HG03520 (cell line): ENCODE results near the gene EVI2B.
"Not testable (repeated sequence)": the region's sequence is repeated elsewhere in the genome, so short reads cannot be mapped to it uniquely, and the experiment has no call there.

Experiments
- ATAC-seq: cut with Tn5 transposase; IDR thresholded peaks from one replicate; pipeline ENCODE4 v1.9.1; 2021; ENCODE audit warnings: mild to moderate bottlenecking, moderate library complexity; ENCODE audit not compliant: unreplicated experiment

Gene EVI2B

DNA sequence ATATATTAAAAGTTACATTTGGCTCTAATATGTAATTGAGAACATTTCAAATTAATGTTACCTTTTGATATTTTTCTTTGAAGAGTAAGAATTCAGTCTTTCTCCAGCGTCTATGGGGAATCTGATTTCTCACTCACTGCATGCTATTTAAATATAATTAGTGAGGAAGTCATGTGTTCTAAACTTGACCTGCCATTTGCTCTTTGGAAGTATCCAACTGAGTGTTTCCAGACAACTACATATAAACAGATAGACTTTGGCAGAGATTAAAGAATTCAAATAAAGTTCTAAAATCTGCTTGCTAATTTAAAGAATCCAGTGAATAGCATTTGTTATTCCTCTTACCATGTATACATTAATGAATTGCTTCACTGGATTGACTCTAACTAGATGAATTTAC is 40.3 kb downstream of the EVI2B start:
- ATAC-seq: no peak

DNA sequence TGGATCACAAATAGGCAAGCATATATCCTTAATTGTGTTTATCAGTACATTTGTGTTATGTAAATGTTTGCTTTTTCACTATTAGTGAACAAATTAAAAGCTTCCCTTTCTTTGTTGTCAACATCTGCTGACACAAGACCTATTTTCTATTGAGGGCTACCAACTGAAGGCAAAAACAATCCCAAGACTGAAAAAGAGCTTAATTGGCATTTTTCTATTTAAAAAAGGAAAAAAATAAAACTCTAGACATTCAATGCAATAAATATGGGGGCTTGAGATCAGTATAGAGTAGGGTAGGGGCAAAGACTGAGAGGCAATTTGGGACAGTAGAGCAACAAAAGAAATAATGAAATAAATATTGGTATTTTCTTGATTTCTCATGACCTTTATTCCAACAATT is 41.1 kb downstream of the EVI2B start:
- ATAC-seq: no peak

DNA sequence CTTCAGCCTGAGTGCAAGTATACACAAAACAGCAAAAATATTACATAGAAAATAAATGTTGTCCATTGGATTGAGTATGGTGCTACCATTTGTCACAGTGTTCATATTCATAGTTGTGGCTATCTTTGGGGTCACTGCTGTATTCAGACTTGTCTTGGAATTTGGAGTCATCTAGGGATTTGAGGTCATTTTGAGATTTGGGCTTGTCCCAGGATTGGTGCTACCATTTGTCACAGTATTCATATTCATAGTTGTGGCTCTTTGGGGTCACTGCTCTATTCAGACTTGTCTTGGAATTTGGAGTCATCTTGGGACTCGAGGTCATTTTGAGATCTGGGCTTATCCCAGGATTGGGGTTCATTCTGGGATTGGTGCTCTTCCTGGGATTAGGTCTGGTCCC is 41.6 kb downstream of the EVI2B start:
- ATAC-seq: no peak

DNA sequence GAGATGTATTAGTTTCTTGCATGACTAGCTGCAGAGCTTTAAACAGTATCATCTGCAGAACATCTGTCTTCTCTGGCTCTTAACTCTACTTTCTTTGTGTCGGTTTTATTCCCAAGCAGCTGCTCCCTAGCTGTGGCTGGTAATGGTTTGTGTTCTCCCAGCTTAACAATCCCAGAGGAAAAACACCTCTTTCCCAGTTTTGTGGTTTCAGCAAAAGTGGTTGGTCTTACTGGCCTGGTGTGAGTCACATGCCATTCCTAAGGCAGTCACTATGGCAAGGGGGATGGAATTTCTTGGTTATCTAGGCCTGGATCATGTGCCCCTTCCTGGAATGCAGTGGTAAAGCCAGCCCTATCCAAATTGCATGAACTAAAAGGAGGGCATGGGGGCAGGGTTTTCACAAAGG is 44.3 kb downstream of the EVI2B start:
- no peak for ATAC-seq

DNA sequence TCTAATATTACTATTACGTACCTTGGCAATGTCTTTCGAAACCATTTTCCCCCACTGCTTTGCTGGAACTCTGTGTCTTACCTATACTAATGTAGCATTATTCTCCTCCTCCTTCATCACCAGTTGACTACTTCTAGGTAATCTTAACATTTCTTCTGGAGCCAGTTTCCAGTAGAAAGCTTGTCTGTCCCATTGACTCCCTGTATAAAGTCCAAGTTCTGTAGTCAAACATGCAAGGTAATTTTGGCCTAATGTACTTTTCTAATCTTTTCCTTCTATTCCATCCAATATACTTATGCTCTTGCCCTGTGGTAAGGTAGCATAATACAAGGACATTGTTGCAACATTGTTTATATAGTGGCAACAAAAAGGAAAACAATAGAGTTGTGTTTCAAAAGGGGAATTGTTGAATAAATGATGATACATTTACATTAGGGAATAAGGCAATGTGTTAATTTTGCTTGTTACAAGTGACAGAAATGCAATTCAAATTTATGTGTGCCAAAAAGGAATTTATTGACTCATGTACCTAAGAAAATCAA is 44.7 kb downstream of the EVI2B start:
- ATAC-seq: no peak

DNA sequence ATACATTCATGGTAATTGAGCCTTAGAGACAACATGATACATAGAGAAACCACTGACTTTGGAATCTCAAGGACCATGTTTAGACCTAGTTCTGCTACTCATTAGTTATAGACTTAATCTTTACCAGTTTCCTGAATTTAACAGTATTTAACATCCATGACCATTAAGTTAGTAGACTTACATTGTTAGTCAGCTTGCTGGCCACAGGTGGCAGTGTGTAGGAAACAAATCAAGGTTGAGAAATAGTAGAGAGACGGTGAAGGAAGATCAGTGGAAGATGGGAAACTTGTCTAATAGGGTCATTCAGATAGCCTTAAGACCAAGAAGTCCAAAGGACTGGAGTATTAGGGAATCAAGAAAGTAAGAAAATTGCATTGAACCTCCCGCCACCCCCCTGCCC is 47.8 kb downstream of the EVI2B start:
- no peak for ATAC-seq

DNA sequence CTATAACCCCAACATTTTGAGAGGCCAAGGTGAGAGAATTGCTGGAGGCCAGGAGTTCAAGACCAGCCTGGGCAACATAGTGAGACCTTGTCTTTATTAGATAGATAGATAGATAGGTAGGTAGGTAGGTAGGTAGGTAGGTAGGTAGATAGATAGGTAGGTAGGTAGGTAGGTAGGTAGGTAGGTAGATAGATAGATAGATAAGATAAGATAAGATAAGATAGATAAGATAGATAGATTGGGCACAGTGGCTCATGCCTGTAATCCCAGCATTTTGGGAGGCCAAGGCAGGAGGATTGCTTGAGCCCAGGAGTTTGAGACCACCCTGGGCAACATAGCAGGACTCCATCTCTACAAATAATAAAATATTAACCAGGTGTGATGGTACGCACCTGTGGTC is 50.9 kb downstream of the EVI2B start:
- not testable (repeated sequence) for ATAC-seq

DNA sequence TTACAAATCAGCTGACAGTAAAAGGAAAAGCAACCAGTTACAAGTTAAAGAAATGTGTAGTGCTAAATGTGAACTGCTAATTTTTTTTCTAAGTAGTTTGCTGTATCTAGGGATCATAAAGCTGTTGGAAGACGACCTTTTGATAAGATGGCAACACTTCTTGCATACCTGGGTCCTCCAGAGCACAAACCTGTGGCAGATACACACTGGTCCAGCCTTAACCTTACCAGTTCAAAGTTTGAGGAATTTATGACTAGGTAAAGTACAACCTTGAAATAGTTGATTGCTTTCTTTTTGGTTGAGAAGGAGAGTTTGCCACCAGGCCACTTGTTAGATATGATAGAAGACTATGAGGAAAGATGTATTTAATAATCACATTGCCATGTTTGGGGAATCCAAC is 52.3 kb downstream of the EVI2B start:
- no peak for ATAC-seq

DNA sequence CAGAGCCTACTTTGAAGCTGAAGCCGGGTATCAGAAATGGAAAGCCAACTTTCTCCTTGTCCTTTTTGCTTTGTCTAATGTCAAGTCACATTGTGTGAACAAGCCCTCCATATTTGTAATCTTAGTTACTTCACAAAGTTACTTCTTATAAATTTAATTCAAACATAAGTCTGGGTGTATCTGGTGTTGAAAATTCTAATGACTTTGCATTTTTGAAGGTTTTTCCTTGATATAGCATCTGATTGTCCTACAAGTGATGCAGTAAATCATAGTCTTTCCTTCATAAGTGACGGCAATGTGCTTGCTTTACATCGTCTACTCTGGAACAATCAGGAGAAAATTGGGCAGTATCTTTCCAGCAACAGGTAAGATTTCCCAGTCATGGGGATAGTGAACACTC is 53.7 kb downstream of the EVI2B start:
- no peak for ATAC-seq

DNA sequence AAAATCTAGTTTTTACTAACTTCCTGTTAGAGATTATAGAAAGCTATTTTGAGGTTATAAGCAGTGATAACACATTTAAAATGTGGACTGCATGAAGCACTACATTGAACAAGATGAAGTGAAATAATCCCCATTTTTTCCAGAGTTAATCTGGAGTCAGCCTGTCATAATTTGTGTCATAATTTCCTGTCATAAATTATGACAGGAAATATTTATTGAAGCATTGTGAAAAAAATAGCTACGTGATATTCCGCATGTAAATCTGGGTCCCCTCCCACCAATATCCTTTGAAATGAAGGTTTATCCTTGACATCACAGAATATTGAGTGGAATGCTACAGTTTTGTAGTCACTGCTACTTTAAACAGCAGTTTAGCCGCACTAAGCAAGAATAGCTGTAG is 56.9 kb downstream of the EVI2B start:
- ATAC-seq: no peak

DNA sequence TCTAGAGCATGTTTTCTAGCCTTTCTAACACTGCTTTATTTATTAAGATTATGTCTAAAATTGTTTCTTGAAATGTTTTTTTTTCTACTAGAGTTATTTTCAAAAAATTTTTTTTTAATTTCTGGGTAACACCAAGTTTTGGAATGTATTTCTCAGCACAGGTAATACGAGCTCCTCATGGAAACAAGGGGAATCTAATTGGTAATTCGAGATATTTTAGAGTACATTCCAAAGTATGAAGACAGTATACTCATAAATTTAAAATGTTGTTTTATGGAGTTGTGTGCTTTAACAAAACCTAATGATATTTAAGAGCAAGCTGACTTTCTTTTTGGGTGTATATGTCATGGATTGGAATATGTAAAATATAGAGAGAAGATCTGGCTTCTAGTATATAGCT is 59.2 kb downstream of the EVI2B start:
- ATAC-seq: no peak
